Fibroblast of the aortic adventitia (primary cell): ENCODE measurements around the gene CNKSR1. TPM values are rescaled to one million over a fixed set of nuclear protein-coding genes. Genes with fewer than 3 reads are reported as not detected.

Source experiments
- DNase-seq: peaks from one replicate; pipeline ENCODE4 v3.0.0-alpha.2; 2010; ENCODE audit warnings: low read depth
- H3K4me3 ChIP-seq: 2 replicates; pipeline ENCODE4 v1.5.1; 2011; ENCODE audit warnings: low read depth, mild to moderate bottlenecking, control low read depth, low read length, moderate library complexity
- total RNA-seq: library from RNA; depleted of rRNA; stranded (reverse); fragments of >200 nt; gene quantifications from 2 replicates; pipeline ENCODE4 v1.2.3, GENCODE V29; 2012; ENCODE audit warnings: low replicate concordance
- TF ChIP-seq, protein P1 (sequence below): IDR thresholded peaks from 2 replicates; pipeline ENCODE4 v1.5.1; 2011; ENCODE audit warnings: mild to moderate bottlenecking, low read length, control low read depth, inconsistent platforms; ENCODE audit not compliant: insufficient read depth

Gene CNKSR1
- total RNA-seq, 1 donor, result 0.27 TPM

DNA sequence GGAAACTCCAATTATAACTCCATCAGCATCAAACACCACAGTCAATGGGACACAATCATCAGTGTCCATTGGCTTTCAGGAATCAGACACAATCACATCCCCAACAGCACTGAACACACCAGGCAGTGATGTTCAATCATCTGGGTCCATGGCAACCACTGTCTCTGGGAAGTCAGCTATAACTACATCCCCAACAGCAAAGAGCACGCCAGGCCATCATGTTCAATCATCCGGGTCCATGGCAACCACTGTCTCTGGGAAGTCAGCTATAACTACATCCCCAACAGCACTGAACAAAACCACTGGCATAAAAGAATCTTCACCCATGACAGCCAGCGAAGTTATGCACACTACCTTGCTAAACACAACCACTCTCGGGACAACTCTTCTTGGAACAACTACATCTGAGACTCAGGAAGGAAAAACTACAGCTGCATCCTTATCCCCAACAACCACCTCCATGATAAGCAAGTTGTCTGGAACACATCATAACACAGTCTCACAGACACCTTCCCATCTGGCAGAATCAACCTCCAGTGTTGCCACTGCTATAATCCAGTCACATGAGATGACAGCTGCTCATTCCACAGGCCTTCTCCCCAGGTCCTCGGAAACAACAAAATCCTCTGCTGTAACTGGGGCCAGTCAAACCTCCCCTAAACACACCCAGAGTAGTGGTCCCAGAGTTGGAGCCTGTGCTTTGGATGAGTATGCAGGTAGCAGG, 33.0 kb downstream of the CNKSR1 start:
- H3K4me3 ChIP-seq, result no peak overlapping the region
- TF ChIP-seq, protein P1, sequence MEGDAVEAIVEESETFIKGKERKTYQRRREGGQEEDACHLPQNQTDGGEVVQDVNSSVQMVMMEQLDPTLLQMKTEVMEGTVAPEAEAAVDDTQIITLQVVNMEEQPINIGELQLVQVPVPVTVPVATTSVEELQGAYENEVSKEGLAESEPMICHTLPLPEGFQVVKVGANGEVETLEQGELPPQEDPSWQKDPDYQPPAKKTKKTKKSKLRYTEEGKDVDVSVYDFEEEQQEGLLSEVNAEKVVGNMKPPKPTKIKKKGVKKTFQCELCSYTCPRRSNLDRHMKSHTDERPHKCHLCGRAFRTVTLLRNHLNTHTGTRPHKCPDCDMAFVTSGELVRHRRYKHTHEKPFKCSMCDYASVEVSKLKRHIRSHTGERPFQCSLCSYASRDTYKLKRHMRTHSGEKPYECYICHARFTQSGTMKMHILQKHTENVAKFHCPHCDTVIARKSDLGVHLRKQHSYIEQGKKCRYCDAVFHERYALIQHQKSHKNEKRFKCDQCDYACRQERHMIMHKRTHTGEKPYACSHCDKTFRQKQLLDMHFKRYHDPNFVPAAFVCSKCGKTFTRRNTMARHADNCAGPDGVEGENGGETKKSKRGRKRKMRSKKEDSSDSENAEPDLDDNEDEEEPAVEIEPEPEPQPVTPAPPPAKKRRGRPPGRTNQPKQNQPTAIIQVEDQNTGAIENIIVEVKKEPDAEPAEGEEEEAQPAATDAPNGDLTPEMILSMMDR, result no peak
- DNase-seq, result no peak

DNA sequence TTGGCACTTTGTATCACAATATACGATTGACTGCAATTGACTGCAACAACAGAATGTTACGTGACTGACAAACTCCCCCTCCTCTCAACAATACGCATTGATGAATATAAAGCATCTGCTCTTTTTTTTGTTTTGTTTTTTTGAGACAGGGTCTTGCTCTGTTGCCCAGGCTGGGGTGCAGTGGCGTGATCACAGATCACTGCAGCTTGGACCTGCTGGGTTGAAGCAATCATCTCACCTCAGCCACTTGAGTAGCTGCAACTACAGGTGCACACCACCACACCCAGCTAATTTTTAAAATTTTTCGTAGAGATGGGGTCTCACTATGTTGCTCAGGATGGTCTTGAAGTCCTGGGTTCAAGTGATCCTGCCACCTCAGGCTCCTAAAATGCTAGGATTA, 35.4 kb downstream of the CNKSR1 start:
- DNase-seq, result no peak
- TF ChIP-seq, protein P1, result no peak
- H3K4me3 ChIP-seq, result no peak overlapping the region

DNA sequence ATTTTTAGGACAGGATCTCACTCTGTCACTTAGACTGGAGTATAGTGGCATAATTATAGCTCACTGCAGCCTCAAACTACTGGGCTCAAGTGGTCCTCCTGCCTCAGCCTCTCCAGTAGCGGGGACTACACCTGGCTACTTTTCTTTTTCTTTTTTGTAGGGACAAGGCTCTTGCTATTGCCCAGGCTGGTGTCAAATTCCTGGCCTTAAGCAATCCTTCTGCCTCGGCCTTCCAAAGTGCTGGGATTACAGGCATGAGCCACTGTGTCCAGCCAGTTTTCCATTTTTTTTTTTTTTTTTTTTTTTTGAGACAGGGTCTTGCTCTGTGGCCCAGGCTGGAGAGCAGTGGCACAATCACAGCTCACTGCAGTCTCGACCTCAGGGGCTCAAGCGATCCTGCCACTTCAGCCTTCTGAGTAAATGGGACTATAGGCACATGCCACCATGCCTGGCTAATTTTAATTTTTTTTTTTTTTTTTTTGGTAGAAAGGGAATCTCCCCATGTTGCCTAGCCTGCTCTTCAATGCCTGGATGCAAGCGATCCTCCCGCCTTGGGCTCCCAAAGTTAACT, 36.1 kb downstream of the CNKSR1 start:
- TF ChIP-seq, protein P1, result no peak
- H3K4me3 ChIP-seq, result no peak overlapping the region
- no peak for DNase-seq

DNA sequence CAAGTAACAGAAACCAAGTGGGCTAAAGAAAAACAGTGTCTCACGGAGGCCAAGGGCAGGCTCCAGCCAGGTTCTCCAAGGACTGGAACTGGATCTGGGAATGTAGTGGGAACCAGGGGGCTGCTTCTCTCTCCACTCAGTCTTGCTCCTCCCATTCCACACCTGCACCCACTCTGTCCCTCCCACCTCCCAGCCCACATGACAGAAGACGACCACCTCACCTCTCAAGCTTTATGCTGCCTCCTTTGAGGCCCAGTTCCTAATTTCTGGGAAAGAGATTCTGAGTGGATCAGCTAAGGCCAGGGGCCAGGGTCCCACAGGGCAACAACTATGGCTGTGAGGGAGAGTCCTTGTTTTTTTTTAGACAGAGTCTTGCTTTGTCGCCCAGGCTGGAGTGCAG, 38.0 kb downstream of the CNKSR1 start:
- no peak overlapping the region for H3K4me3 ChIP-seq
- no peak for DNase-seq
- TF ChIP-seq, protein P1, result no peak

DNA sequence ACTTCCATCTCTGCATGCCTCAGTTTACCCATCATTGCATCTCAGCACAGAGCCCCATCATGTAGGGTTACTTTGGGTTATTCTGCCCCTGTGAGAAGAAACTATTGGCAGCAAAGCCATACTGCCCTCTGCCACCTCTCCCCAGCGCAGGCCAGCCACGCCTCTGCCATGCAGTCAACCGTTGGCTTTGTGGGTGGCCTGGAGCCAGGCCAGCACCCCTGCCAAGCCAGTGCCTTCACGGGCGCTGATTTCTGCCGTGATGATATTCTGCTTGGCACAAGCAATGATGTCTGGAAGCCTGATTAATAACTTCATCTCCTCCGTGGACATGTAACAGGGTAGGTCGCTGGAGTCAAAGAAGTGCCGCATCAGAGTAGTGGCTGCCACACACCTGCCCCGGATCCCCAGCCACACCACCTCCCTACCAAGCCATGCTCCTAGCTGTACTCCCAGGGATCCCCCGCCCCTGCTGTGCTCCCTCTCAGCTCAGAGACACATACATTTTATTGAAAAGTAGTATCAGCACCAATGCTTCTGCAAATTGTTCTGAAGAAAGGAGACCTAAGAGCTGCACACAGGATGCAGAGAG, 41.7 kb downstream of the CNKSR1 start:
- no peak overlapping the region for H3K4me3 ChIP-seq
- no peak for DNase-seq
- TF ChIP-seq, protein P1, result no peak

DNA sequence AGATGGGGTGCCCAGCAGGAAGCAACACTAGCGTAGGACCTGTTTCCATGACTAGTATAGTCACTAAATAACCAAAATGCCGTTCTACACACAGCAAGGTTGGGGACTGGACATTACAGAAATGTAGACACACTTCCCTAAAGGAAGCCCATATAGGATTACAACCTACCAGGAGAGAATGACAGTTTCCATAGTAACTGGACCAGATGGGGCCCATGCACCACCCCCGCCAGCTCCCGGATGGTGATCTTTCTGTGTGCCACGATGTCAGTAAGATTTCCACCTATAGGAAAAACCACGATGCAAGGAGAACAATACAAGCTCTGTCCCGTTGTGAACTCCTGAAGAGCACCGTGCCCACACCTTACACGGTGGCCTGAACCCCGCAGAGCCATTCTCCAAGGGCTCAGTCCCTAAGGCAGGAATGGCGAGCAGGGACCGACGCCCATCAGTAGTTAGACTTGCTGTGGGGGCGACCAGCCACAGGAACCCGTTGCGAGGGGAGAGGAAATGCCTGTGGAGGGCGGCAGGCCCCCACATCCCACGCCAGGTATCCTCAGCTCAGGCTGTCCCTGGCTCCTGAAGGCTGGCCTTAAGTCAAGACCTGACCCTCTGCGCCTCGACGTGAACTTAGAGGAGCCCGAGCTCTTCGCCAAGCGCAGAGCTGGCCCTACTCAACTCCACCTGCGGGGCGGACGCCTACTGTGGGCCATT, 43.1 kb downstream of the CNKSR1 start:
- no peak for DNase-seq
- H3K4me3 ChIP-seq, result no peak overlapping the region
- TF ChIP-seq, protein P1, result no peak
